ENCODE results near the gene ELF4. TPM values are rescaled to one million over a fixed set of nuclear protein-coding genes. Genes with fewer than 3 reads are reported as not detected.
A peak's percentile ranks its signal among the peaks of the same experiment; 100 is the strongest.

Gene ELF4
- total RNA-seq, 4 donors from 2014 or later, result 20.1 to 56.1 (median 44.2) TPM

DNA sequence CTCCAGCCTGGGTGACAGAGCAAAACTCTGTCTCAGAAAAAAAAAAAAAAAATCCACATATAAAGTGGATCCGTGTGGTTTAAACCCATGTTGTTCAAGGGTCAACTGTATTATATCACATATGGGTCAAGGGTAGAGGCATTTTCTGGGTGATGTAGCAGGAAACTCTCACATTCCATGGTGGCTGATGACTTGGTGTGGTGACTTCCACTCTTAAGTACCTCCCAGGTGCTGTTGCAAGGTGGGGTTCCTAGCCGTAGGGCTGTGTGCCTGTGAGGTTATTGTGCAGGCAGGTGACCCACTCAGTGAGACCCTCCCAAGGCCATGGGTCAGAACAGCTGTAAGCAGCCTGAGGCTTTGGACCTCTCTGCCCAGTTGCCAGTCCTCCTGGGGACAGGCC, 17.0 kb downstream of the ELF4 start:
- TF ChIP-seq, protein P1, sequence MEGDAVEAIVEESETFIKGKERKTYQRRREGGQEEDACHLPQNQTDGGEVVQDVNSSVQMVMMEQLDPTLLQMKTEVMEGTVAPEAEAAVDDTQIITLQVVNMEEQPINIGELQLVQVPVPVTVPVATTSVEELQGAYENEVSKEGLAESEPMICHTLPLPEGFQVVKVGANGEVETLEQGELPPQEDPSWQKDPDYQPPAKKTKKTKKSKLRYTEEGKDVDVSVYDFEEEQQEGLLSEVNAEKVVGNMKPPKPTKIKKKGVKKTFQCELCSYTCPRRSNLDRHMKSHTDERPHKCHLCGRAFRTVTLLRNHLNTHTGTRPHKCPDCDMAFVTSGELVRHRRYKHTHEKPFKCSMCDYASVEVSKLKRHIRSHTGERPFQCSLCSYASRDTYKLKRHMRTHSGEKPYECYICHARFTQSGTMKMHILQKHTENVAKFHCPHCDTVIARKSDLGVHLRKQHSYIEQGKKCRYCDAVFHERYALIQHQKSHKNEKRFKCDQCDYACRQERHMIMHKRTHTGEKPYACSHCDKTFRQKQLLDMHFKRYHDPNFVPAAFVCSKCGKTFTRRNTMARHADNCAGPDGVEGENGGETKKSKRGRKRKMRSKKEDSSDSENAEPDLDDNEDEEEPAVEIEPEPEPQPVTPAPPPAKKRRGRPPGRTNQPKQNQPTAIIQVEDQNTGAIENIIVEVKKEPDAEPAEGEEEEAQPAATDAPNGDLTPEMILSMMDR (IDR thresholded peaks at IDR 0.05), result no peak
- TF ChIP-seq POLR2A (IDR thresholded peaks at IDR 0.05), result no peak
- TF ChIP-seq POLR2AphosphoS5 (IDR thresholded peaks at IDR 0.05), result no peak
- no peak for TF ChIP-seq EP300 (IDR thresholded peaks at IDR 0.05; ENCODE audit: low read depth)
- intact Hi-C loops (cut with DNase I; ENCODE audit: low total_unique reads), result no loop called here
- no peaks in the 10 kb centered on the region for H3K9me3 ChIP-seq
- no peak overlapping the region for H3K4me3 ChIP-seq
- in situ Hi-C loops (cut with MboI; ENCODE audit: low pct_ligation_motif_present in 1 of 4, low pct_unique_long_range_greater_than_20kb in 1 of 4, low sequenced_read_pairs in 3 of 4), result loop anchor here in 1 of 4 donors (25.0 kb wide), 1 partner anchor 94 kb away; no protein-coding TSS in a partner anchor
- H3K27me3 ChIP-seq, result no peaks in the 10 kb centered on the region
- no peaks in the 10 kb centered on the region for H3K36me3 ChIP-seq
- WGBS, 2 donors (ENCODE audit: low coverage in 1 of 2), result 69% methylated on average over 2 of the region's 2 CpGs; no CpG with 5 or more reads in 1 of the 2 donors
- peak overlapping the region in 3 of 4 donors; percentile 72 to 81 (median 73) for H3K27ac ChIP-seq
- no peak for DNase-seq
- H3K4me1 ChIP-seq, result peaks cover 0 to 47% (median 19%) of the 10 kb centered on the region in 4 donors

DNA sequence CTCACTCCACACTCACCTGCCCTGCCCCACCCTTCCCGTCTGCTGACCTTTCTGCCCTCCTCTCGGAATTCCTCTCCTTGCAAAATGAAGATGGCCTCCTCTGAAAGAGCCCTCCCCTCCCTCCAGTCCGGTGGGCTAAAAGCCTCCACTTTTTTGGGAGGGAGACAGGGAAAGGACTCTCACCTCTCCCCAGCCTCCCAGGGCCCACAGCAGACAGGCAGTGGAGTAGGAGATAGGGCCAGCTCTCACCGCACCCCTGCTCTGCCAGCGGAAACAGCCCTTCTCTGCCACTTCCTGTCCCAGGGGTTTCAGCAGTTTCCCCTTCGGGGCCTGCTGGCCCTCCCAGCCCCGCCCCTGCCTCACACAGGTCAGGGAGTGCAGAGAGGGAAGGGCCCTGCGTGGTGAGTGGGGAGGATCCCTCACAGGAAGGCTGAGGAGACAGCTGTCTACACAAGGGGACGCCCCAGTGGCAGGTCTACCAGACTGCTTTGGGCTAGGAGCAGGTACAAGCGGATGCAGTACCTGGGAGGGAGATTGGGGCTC, 18.2 kb downstream of the ELF4 start:
- TF ChIP-seq POLR2AphosphoS5 (IDR thresholded peaks at IDR 0.05), result peak in 1 of 3 donors; percentile 22
- no peak for TF ChIP-seq EP300 (IDR thresholded peaks at IDR 0.05; ENCODE audit: low read depth)
- TF ChIP-seq, protein P1 (IDR thresholded peaks at IDR 0.05), result peak in 2 of 5 experiments; percentile 3 to 22
- peak; percentile 23 for TF ChIP-seq POLR2A (IDR thresholded peaks at IDR 0.05)
- no peaks in the 10 kb centered on the region for H3K36me3 ChIP-seq
- intact Hi-C loops (cut with DNase I; ENCODE audit: low total_unique reads), result no loop called here
- peak overlapping the region in 1 of 4 donors; percentile 21 for H3K4me3 ChIP-seq
- in situ Hi-C loops (cut with MboI; ENCODE audit: low pct_ligation_motif_present in 1 of 4, low pct_unique_long_range_greater_than_20kb in 1 of 4, low sequenced_read_pairs in 3 of 4), result loop anchor here in 1 of 4 donors (25.0 kb wide), 1 partner anchor 95 kb away; no protein-coding TSS in a partner anchor
- WGBS, 2 donors (ENCODE audit: low coverage in 1 of 2), result 47% methylated on average over 10 of the region's 10 CpGs; no CpG with 5 or more reads in 1 of the 2 donors
- no peaks in the 10 kb centered on the region for H3K9me3 ChIP-seq
- peak overlapping the region; percentile 68 to 81 (median 72) for H3K27ac ChIP-seq
- peaks cover 0 to 44% (median 14%) of the 10 kb centered on the region in 4 donors for H3K4me1 ChIP-seq
- no peaks in the 10 kb centered on the region for H3K27me3 ChIP-seq
- peak; percentile 83 for DNase-seq

DNA sequence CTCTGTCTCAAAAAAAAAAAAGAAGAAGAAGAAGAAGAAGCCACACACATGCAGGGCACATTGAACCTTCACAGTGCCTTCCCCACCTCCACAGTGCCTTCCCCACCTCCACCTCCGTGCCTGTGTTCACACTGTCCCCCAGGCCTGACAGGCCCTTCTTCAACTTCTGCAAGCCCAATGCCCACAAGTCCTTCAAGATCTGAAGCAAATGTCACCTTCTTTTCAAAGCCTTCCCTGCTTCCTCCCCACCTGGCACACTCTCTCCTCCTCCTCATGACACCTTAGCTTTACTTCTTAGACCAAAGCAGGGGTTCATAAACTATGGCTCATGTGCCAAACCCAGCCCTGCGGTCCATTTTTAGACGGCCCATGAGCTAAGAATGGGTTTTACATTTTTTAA, 19.9 kb downstream of the ELF4 start:
- no peaks in the 10 kb centered on the region for H3K9me3 ChIP-seq
- no peak overlapping the region for H3K4me3 ChIP-seq
- H3K4me1 ChIP-seq, result peaks cover 0 to 49% (median 13%) of the 10 kb centered on the region in 4 donors
- DNase-seq, result no peak
- no peak for TF ChIP-seq EP300 (IDR thresholded peaks at IDR 0.05; ENCODE audit: low read depth)
- no peak for TF ChIP-seq POLR2A (IDR thresholded peaks at IDR 0.05)
- TF ChIP-seq POLR2AphosphoS5 (IDR thresholded peaks at IDR 0.05), result no peak
- TF ChIP-seq, protein P1 (IDR thresholded peaks at IDR 0.05), result no peak
- 78% methylated on average over 3 of the region's 3 CpGs; no CpG with 5 or more reads in 1 of the 2 donors for WGBS, 2 donors (ENCODE audit: low coverage in 1 of 2)
- in situ Hi-C loops (cut with MboI; ENCODE audit: low pct_ligation_motif_present in 1 of 4, low pct_unique_long_range_greater_than_20kb in 1 of 4, low sequenced_read_pairs in 3 of 4), result loop anchor here in 1 of 4 donors (25.0 kb wide), 1 partner anchor 97 kb away; no protein-coding TSS in a partner anchor
- intact Hi-C loops (cut with DNase I; ENCODE audit: low total_unique reads), result no loop called here
- no peaks in the 10 kb centered on the region for H3K27me3 ChIP-seq
- no peak overlapping the region for H3K27ac ChIP-seq
- H3K36me3 ChIP-seq, result no peaks in the 10 kb centered on the region

DNA sequence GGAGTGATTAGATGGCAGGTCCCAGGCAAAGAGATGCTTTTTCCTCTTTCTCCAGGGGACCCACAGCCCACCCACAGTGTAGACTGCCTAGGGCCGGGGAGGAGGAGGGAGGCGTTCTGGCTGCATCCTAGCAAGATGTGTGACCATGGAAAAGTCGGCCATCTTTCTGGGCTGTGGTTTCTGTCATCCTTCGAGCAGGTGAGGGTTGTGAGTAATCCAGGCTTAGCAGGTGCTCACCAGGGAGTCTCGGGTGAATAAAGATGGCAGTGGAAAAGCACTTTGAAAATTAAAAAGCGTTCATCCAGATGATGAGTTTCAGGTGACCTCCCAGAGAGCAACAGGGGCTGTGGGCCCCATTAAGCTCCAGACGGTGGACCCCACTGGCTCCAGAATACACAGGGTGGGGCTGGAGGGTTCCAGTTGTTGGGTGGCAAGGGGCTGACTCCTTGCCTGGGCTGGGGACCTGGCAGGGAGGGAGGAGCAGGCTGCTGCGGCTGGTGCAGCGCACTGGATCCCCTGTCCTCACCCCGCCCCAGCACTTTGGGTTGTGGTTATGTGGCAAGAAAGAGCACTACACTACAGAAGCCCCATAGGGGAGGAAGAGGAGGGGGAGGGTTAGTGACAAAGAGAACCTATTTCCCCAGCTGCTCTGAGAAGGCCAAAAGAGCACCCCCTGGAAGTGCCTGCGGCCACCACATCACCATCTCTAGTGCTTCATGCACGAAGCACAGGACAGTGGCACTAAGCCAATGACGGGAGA, 23.7 kb downstream of the ELF4 start:
- peak overlapping the region; percentile 49 to 59 (median 54) for H3K27ac ChIP-seq
- in situ Hi-C loops (cut with MboI; ENCODE audit: low pct_ligation_motif_present in 1 of 4, low pct_unique_long_range_greater_than_20kb in 1 of 4, low sequenced_read_pairs in 3 of 4), result loop anchor here in 1 of 4 donors (25.0 kb wide), 1 partner anchor 101 kb away; no protein-coding TSS in a partner anchor
- DNase-seq, result peak; percentile 56
- intact Hi-C loops (cut with DNase I; ENCODE audit: low total_unique reads), result no loop called here
- H3K4me3 ChIP-seq, result peak overlapping the region in 1 of 4 donors; percentile 9
- H3K4me1 ChIP-seq, result peaks cover 5 to 35% (median 6%) of the 10 kb centered on the region in 4 donors
- no peaks in the 10 kb centered on the region for H3K27me3 ChIP-seq
- H3K9me3 ChIP-seq, result no peaks in the 10 kb centered on the region
- 65% methylated on average over 13 of the region's 13 CpGs; no CpG with 5 or more reads in 1 of the 2 donors for WGBS, 2 donors (ENCODE audit: low coverage in 1 of 2)
- no peak for TF ChIP-seq POLR2A (IDR thresholded peaks at IDR 0.05)
- no peaks in the 10 kb centered on the region for H3K36me3 ChIP-seq

All from transverse colon (tissue), 4 donors.